GM19468 (cell line): Measurements from ENCODE around the gene TTYH3.

Source experiments
- ATAC-seq: cut with Tn5 transposase; IDR thresholded peaks from one replicate; pipeline ENCODE4 v1.9.1; 2021; ENCODE audit warnings: mild to moderate bottlenecking, moderate library complexity, moderate number of reproducible peaks; ENCODE audit not compliant: unreplicated experiment; ENCODE audit errors: extremely low read depth

Gene TTYH3

DNA sequence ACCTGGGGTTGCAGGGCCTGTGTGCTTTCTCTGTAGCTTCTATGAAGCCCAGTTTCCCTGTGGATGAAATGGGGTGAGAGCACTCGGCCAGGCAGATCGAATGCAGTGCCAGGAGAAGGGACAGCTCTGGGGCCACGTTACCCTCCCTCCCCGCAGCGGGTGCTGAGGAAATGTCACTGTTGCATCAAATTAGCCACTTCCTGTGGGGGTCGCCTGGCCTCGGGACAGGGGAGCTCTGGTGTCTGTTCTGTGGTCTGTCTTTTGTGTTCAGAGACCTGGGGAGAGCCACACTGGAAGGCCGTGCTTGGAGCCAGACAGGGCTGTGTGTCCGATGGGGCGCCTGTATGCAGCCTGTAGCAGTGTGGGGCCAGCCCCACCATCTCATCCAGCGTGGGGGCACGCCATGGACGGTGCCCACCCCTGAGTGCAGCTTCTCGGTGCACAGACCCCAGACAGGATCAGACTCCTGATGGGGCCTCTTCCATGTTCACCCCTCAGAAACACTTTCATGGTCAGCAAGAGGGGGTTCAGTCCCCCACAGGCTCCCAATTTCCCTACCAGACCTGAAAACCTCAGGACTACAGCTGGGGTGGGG lies 13.6 kb downstream of the TTYH3 start:
- ATAC-seq, result no peak

GRCh38 chr7:2646336-2646679 lies 14.5 kb downstream of the TTYH3 start:
- ATAC-seq, result no peak

DNA sequence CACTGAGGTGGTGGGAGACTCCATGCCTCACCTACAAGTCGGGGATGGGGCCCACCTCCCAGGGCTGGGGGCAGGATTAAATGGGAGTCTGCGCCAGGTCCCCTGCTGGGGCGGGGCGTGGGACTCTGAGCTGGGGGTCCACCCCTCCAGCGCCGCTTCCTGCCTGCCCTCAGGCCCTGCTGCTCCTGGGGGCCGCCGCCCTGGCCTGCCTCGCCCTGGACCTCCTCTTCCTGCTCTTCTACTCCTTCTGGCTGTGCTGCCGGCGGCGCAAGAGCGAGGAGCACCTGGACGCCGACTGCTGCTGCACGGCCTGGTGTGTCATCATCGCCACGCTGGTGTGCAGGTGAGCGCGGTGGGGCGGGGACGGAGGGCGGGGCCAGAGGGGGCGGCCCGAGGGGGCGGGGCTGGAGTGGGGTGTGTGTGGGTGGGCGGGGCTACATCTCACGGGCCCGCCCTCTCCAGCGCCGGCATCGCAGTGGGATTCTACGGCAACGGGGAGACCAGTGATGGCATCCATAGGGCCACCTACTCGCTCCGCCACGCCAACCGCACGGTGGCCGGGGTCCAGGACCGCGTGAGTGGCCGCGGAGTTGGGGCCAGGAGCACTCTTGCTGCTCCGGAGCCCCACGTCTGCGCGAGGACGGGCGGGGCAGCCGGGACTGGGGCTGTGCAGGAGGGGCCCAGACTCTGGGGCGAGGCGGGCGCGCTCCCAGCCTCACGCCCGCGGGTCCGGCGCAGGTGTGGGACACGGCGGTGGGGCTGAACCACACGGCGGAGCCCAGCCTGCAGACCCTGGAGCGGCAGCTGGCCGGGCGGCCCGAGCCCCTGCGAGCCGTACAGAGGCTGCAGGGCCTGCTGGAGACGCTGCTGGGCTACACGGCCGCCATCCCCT lies 15.1 kb downstream of the TTYH3 start:
- no peak for ATAC-seq

DNA sequence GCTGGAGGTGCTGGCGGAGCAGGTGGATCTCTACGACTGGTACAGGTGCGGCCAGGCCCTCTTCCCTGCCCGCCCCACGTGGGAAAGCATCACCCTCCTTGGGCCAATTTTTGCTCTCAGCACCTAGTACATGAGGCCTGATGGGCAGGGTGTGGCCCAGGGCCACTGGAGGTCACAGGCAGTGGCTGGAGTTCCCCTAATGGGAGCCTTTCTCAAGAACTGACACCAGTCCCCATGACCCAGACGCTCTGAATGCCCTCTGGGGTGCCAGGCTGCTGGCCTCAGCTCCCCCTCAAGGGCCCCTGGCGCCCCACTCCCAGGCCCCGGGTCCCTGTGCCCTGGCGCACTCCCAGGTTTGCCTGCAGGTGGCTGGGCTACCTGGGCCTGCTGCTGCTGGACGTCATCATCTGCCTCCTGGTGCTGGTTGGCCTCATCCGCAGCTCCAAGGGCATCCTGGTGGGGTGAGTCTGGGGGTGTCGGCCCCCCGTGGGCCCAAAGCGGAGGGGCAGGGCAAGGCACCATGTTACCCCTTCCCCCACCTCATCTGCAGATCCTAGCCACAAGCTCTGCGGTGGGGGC lies 15.9 kb downstream of the TTYH3 start:
- ATAC-seq, result no peak

GRCh38 chr7:2649139-2649838 lies 17.5 kb downstream of the TTYH3 start:
- ATAC-seq, result no peak

- ATAC-seq, result no peak
Measured at GRCh38 chr7:2649991-2650390, 18.2 kb downstream of the TTYH3 start.

DNA sequence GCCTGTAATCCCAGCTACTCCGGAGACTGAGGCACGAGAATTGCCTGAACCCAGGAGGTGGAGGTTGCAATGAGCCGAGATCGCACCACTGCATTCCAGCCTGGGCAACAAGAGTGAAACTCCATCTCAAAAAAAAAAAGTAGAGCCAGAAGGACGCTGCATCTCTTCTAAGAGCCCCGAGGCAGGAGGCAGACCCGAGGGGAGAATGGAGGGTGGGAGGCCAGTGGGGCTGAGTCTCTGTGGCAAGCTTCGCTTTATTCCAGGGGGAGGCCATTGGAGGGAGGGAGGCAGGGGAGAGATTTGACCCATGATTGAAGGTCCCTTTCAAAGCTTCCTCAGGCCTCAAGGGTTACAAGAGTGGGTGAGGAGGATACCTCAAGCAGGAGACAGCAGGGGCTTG lies 18.7 kb downstream of the TTYH3 start:
- ATAC-seq, result no peak

- no peak for ATAC-seq
Measured at GRCh38 chr7:2651336-2651735, 19.6 kb downstream of the TTYH3 start.

DNA sequence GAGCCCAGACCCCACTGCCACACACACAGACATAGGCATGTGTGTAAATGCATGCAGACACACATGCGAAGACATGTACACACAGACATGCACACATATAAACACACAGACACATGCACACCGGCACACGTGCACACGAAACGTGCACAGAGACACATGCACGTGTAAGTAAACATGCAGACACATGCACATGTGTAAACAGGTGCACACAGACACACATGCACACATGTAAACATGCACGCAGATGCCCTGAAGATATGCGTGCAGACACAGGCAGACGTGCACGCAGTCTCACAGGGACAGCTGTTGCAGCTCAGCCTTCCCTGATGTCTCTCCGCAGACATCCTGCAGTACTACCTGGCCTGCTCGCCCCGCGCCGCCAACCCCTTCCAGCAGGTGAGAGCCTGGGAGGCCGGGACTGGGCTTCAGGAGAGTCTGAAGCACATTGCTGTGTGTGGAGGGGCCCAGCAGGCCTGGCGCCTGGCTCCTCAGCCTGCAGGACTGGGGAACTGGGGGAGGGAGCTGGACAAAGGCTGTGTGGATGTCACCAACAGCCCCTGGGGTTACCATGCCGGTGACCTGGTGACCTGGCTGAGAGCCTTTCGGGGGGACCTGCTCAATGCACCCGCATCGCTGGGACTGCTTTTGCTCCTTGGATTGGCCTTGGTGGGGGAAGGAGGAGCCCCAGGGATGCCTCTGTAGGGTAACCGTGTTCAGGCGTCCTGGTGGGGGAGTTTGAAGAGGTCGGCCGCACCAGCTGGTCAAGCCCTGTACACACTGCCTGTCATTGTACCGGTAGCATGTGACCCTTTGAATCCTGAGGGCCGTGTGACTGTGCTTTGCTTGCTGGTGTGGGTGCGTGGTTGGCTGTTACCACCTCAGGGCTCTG lies 20.3 kb downstream of the TTYH3 start:
- ATAC-seq, result no peak

- ATAC-seq, result no peak
Measured at GRCh38 chr7:2652736-2653060, 20.9 kb downstream of the TTYH3 start.

DNA sequence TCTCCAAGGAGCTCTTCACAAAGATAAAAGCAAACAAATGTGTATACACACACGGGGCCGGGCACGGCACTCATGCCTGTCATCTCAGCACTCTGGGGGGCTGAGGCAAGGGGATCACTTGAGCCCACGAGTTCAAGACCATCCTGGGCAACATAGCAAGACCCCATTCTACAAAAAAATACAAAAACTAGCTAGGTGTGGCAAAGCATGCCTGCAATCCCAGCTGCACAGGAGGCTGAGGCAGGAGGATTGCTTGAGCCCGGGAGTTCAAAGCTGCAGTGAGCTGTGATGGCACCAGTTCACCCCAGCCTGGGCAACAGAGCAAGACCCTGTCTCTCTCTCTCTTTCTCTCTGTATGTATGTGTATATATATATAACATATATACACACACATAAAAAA lies 22.3 kb downstream of the TTYH3 start:
- no peak for ATAC-seq

- no peak for ATAC-seq
Measured at GRCh38 chr7:2655870-2656614, 24.3 kb downstream of the TTYH3 start.

DNA sequence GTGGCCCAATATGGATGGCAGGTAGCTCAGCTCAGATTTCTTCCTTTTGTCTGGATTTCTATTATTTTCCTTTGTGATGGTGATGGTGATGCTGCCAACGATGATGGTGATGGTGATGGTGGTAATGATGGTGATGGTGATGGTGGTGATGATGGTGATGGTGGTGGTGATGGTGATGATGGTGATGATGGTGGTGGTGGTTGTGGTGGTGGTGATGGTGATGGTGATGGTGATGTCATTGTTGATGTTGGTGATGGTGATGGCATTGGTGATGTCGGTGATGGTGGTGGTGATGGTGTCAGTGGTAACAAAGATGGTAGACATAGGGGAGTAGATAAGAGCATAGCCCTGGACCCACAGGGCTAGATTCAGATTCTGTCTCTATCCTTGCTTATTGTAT lies 25.4 kb downstream of the TTYH3 start:
- no peak for ATAC-seq

GRCh38 chr7:2657920-2658671 lies 26.3 kb downstream of the TTYH3 start:
- ATAC-seq, result no peak

DNA sequence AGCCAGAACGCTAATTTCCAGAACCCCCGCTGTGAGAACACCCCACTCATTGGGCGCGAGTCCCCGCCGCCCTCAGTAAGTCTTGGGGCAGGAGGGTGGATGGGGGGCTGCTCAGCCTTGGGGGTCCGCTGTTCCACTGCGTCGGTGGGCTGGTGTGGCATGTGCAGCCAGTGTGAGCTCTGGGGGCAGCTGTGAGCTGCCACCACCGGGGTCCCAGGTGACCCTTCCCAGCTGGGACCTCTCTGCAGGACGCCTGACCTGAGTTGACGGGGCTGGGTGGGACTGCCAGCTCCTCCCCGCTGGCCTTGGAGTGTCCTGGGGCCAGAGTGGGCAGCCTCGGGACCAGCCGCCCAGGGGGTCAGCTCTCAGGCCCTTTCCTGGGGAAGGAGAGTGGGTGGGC lies 27.2 kb downstream of the TTYH3 start:
- no peak for ATAC-seq

- ATAC-seq, result no peak
Measured at GRCh38 chr7:2659556-2660358, 28.0 kb downstream of the TTYH3 start.

DNA sequence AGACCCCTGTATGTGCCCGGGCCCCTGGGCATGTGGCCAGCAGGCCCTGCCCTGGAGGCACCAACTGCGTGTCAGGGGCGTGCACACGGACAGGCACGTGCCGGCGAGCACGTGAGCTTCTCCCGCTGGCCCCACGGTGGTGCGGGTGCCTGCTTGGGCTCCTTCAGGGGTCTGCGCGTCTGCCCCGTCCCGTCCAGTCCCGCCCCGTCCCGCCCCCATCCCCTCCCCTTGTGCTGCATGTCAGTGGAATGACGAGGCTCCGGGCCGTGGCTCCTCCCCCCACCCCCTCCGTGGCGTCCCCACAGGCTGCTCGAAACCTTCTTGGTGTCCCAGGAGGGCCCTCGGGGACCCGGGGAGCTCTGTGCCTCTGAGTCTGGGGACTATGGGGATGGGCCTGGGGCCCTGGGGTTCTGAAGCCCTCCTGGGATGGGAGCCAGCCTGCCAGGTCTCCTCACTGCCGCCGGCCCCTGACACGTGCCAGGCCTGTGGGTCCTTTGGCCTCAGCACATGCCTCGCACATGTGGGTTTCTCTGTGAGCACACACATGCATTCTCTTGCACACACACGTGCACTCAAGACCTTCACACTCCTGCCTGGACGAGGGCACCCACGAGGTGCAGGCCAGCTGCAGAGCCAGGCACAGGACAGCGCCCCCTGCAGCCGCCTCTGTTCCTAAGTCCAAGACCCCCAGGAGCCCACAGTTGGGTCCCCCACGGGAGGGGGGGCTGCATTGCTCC lies 28.7 kb downstream of the TTYH3 start:
- ATAC-seq, result no peak
